ENCODE results near the gene PARVA.

DNA sequence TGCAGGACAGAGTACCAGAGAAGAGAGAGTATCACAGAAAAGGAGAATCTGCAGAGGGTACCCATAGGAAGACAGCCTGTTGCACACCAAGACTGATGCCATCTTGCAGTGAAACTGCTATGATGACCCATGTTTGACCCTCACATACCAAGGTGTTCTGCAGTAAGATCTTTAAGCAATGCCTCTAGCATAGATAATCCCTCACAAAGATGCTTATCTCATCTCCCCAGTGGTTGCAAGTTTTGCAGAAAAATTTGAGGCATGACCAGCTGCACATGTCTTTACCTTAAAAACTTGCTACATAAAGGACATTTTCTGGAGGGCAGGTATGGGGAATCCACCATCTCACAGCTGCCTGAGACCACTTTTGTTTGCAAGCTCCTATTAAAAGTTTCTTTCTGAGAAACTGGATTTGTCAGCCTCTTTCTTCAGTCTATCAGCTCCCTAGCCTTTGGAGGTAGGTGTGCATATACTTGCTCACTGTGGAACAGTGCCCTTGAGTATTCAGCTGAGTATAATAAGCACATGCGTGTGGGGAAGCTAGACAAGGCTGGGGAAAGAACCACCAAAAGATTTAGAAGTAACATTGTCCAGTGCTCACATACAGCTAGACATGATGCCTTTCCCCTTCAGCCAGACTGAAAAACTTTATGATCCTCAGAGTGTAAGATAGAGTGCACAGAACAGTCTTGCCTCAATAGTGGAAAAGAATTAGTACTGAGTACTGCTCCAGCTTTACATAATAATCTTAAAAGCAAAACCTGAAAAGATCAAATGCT lies 196.5 kb downstream of the PARVA start:
- TF ChIP-seq PAX5 (IDR thresholded peaks at IDR 0.05; ENCODE audit: insufficient read depth, low read length, severe bottlenecking) (no peak), POLR2A (IDR thresholded peaks at IDR 0.05; ENCODE audit: low read depth, low read length) (no peak), POLR2AphosphoS5 (IDR thresholded peaks at IDR 0.05; ENCODE audit: low read depth, low read length) (no peak), TAF1 (IDR thresholded peaks at IDR 0.05; ENCODE audit: low read depth, low read length) (no peak), SPI1 (IDR thresholded peaks at IDR 0.05; ENCODE audit: low read depth, low read length) (no peak)

Measured in GM12891 (cell line).